Measurements from ENCODE around the gene PCP4L1.
"Not testable (repeated sequence)": the region's sequence is repeated elsewhere in the genome, so short reads cannot be mapped to it uniquely, and the experiment has no call there.

PCP4L1 gene

DNA sequence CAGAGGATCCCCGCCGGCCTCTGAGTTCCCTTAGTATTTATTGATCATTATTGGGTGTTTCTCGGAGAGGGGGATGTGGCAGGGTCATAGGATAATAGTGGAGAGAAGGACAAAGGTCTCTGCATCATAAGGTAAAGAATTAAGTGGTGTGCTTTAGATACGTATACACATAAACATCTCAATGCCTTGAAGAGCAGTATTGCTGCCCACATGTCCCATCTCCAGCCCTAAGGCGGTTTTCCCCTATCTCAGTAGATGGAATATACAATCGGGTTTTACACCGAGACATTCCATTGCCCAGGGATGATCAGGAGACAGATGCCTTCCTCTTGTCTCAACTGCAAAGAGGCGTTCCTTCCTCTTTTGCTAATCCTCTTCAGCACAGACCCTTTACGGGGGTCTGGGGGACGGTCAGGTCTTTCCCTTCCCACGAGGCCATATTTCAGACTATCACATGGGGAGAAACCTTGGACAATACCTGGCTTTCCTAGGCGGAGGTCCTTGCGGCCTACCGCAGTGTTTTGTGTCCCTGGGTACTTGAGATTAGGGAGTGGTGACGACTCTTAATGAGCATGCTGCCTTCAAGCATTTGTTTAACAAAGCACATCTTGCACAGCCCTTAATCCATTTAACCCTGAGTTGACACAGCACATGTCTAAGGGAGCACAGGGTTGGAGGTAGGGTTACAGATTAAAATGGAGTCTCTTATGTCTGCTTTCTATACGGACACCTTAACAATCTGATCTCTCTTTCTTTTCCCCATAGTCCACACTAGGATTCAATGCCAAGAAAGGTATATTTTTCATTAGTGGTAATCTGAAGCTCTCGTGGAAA, 57.5 kb downstream of the PCP4L1 start:
- not testable (repeated sequence) for DNase-seq (ENCODE audit: low read depth)

DNA sequence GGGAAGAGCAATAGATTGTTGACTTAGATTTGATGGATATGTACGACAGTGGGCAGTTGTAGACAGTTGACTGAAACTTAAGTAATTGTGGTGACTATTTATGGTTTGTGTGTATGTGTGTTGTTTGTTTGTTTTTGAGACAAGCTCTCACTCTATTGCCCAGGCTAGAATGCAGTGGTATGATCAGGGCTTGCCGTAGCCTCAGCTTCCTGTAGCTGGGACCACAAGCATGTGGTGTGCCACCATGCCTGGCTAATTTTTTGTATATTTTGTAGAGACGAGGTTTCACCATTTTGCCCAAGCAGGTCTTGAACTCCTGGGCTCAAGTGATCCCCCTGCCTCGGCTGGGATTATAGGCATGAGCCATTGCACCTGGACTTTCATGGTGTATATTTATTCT, 65.5 kb downstream of the PCP4L1 start:
- no peak for DNase-seq (ENCODE audit: low read depth)

DNA sequence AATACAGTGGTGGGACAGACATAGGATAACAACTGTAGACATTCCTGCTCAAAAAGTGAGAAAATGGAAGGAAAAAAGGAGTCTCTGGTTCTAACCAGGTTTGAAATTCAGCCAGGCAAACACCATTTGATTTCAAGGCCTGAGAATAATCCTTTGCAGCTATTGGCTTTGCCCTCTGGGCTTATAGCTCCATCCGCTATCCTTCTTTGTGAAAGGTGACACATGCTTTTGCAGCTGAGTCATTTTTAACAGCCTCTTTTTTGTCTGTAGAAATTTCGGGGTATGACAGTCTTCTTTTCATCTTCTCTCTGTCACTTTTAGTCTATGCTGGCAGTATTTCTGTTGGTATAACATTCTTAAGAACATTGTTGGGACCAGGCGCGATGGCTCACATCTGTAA, 71.8 kb downstream of the PCP4L1 start:
- no peak for DNase-seq (ENCODE audit: low read depth)

DNA sequence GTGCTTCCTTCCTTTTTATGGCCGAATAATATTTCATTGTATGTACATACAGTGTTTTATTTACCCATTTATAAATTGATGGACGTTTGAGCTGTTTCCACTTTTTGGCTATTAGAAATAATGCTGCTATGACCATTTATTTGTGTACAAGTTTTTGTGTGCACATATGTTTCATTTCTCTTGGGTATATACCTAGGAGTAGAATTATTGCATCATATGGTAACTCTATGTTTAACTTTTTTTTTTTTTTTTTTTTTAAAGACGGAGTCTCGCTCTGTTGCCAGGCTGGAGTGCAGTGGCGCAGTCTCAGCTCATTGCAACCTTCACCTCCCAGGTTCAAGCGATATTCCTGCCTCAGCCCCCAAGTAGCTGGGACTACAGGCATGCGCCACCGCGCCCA, 74.6 kb downstream of the PCP4L1 start:
- DNase-seq (ENCODE audit: low read depth), result no peak
